B cell (primary cell): ENCODE data around the gene IL15. TPM values are rescaled to one million over a fixed set of nuclear protein-coding genes. Genes with fewer than 3 reads are reported as not detected.

Source experiments
- ATAC-seq: fragments of 200-7000 bp; cut with Tn5 transposase; one replicate; pipeline ENCODE4 v1.10.0; 2021; ENCODE audit warnings: low read depth, mild to moderate bottlenecking, moderate number of reproducible peaks, moderate library complexity
- CTCF ChIA-PET: fragments of 350-600 bp; sonication (Branson Sonifier 250); formaldehyde crosslinking; loops from one replicate; lab custom pipeline; 2021; ENCODE audit warnings: antibody characterized with exemption, inconsistent platforms; lab: Charles Lee
- POLR2A ChIA-PET: fragments of 350-600 bp; sonication (Branson Sonifier 250); formaldehyde crosslinking; loops from one replicate; lab custom pipeline; 2021; ENCODE audit warnings: antibody characterized with exemption; lab: Charles Lee
- DNase-seq: peaks from one replicate; pipeline ENCODE4 v3.0.0; 2013
- H2AFZ ChIP-seq: 2 replicates; pipeline ENCODE4 v1.6.1; 2012; ENCODE audit warnings: mild to moderate bottlenecking, low read depth, low read length; ENCODE audit not compliant: insufficient read depth, poor library complexity, severe bottlenecking
- H3K27ac ChIP-seq, 2 donors: 1 replicate in 1 of 2; 2 replicates in 1 of 2; pipeline ENCODE4 v1.5.1; 2012 to 2013; ENCODE audit warnings: low read length in 2 of 2, mild to moderate bottlenecking in 2 of 2, moderate library complexity in 1 of 2
- H3K27me3 ChIP-seq, 4 experiments: fragments of 200-600 bp in 1 of 4; sonication (generic) in 1 of 4; replicated peaks in 1 of 4; 1 replicate in 2 of 4; 2 replicates in 2 of 4; pipeline versions ENCODE4 v1.6.1 to v1.7.0; 2013 to 2016; ENCODE audit warnings: low read length in 3 of 4, mild to moderate bottlenecking in 2 of 4, mixed read lengths in 1 of 4, moderate library complexity in 1 of 4; ENCODE audit not compliant: insufficient read depth in 4 of 4, control insufficient read depth in 3 of 4; ENCODE audit errors: control extremely low read depth in 1 of 4
- H3K36me3 ChIP-seq, 2 experiments: replicated peaks in 1 of 2; 1 replicate in 1 of 2; 2 replicates in 1 of 2; pipeline versions ENCODE4 v1.6.1 to v1.7.1; 2013; ENCODE audit warnings: low read length in 1 of 2; ENCODE audit not compliant: insufficient read depth in 2 of 2, control insufficient read depth in 1 of 2; ENCODE audit errors: control extremely low read depth in 1 of 2, extremely low read depth in 1 of 2
- H3K4me1 ChIP-seq, 2 donors: fragments of 200-600 bp in 1 of 2; sonication (generic) in 1 of 2; 1 replicate in 1 of 2; 2 replicates in 1 of 2; pipeline versions ENCODE4 v1.5.1 to v1.6.1; 2013 to 2017; ENCODE audit warnings: low read length in 2 of 2; ENCODE audit not compliant: control insufficient read depth in 2 of 2, insufficient read depth in 2 of 2
- H3K4me2 ChIP-seq: replicated peaks from 2 replicates; pipeline ENCODE3; 2012; ENCODE audit warnings: mild to moderate bottlenecking, low read depth, low read length; ENCODE audit not compliant: poor library complexity, severe bottlenecking
- H3K4me3 ChIP-seq, 5 experiments: fragments of 200-600 bp in 1 of 5; sonication (generic) in 1 of 5; 1 replicate in 3 of 5; 2 replicates in 2 of 5; pipeline versions ENCODE4 v1.5.1 to v1.7.0; 2011 to 2016; ENCODE audit warnings: low read length in 4 of 5, mild to moderate bottlenecking in 4 of 5, low read depth in 2 of 5, control low read depth in 1 of 5, moderate library complexity in 1 of 5; ENCODE audit not compliant: insufficient read depth in 1 of 5; ENCODE audit errors: control extremely low read depth in 1 of 5, extremely low read depth in 1 of 5
- H3K79me2 ChIP-seq: fragments of 200-600 bp; sonication (generic); one replicate; pipeline ENCODE4 v1.6.0; 2016; ENCODE audit warnings: low read length; ENCODE audit not compliant: control insufficient read depth, insufficient read depth
- H3K9ac ChIP-seq: fragments of 200-600 bp; sonication (generic); 2 replicates; pipeline ENCODE4 v1.6.1; 2017; ENCODE audit warnings: mild to moderate bottlenecking, low read length, moderate library complexity
- H3K9me3 ChIP-seq, 3 donors: one replicate each; pipeline versions ENCODE4 v1.6.1 to v1.7.1; 2013; ENCODE audit warnings: low read length in 2 of 3; ENCODE audit not compliant: control insufficient read depth in 2 of 3, insufficient read depth in 1 of 3; ENCODE audit errors: control extremely low read depth in 1 of 3
- H4K20me1 ChIP-seq: 2 replicates; pipeline ENCODE4 v1.6.0; 2012; ENCODE audit warnings: mild to moderate bottlenecking, low read length; ENCODE audit not compliant: insufficient read depth, control insufficient read depth, poor library complexity, severe bottlenecking
- H3K27ac Mint-ChIP-seq: one replicate; pipeline ENCODE4 v1.8.0; 2021; ENCODE audit warnings: mixed read lengths
- H3K27me3 Mint-ChIP-seq: one replicate; pipeline ENCODE4 v1.8.0; 2021; ENCODE audit warnings: mixed read lengths
- H3K4me1 Mint-ChIP-seq: one replicate; pipeline ENCODE4 v1.8.0; 2021; ENCODE audit warnings: mixed read lengths
- H3K4me3 Mint-ChIP-seq: one replicate; pipeline ENCODE4 v1.8.0; 2021; ENCODE audit warnings: mixed read lengths
- H3K9me3 Mint-ChIP-seq: one replicate; pipeline ENCODE4 v1.8.0; 2022; ENCODE audit warnings: mixed read lengths; ENCODE audit not compliant: insufficient read depth
- EZH2 ChIP-seq: IDR thresholded peaks from 2 replicates; pipeline ENCODE4 v1.6.1; 2012; ENCODE audit warnings: borderline replicate concordance, low read depth, mild to moderate bottlenecking, moderate library complexity, low read length; ENCODE audit not compliant: insufficient read depth, poor library complexity, severe bottlenecking
- WGBS: methylation state at CpG from one replicate; pipeline ENCODE4 v1.1.5; 2013; ENCODE audit warnings: missing lambda C conversion rate; ENCODE audit not compliant: insufficient coverage; 5-methylcytosine and 5-hydroxymethylcytosine counted together
- intact Hi-C: fragments of 100-400 bp; cut with micrococcal nuclease; formaldehyde crosslinking; loops from one replicate; pipeline ENCODE4 v1.10.0; 2022
- polyA plus RNA-seq: library from polyadenylated mRNA; depleted of rRNA; stranded (reverse); fragments of >200 nt; gene quantifications from 2 replicates; pipeline ENCODE4 v1.2.3, GENCODE V29; 2012
- total RNA-seq, 2 donors: library from RNA; stranded (reverse); fragments of 120-200 nt in 1 of 2; gene quantifications; 1 replicate in 1 of 2; 2 replicates in 1 of 2; pipeline versions ENCODE4 v1.2.3 to v1.2.4, GENCODE V29; 2013 to 2022
- TF ChIP-seq, protein P1 (sequence below): fragments of 200-600 bp; IDR thresholded peaks from one replicate; pipeline ENCODE4 v1.8.0; 2022; ENCODE audit warnings: antibody characterized with exemption, mild to moderate bottlenecking

The IL15 gene
- total and polyA plus RNA-seq, 2 donors (not counting 1 experiment from before 2014, with no cell fraction given): 6.1 to 11.5 TPM

DNA sequence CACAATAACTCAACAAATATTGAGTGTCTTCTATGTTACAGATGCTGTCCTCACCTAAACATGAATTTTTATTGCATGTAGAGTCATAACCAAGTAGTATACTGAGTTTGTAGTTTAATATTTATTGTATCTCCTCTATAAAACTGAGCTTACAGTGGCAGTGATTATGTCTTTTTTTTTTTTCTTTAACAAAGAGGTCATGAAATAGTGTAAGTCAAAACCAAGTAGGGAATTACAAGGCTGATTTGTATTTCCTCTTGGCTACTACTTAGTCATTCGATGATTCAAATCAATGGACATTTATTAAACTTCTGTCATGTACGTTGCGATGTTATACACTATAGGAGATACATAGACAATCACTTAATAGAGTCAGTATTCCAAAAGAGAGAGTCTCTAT is 48.4 kb downstream of the IL15 start:
- intact Hi-C loops: no loop called here
- CTCF ChIA-PET: interaction anchor here (1.6 kb wide), 1 partner anchor 22 kb away, joined by 3 read pairs; no protein-coding TSS in a partner anchor
- Histone ChIP-seq H4K20me1 (no peaks in the 10 kb centered on the region), H3K9ac (no peak overlapping the region), H3K27me3 (no peaks in the 10 kb centered on the region), H3K36me3 (no peaks in the 10 kb centered on the region), H3K4me3 (no peak overlapping the region), H3K79me2 (no peaks in the 10 kb centered on the region), H2AFZ (no peak overlapping the region), H3K4me2 (no peak overlapping the region), H3K4me1 (peaks cover 4 to 6% of the 10 kb centered on the region in 2 donors), H3K27ac (no peak overlapping the region), H3K9me3 (no peaks in the 10 kb centered on the region)
- Mint-ChIP-seq H3K27me3 (no peaks in the 10 kb centered on the region), H3K9me3 (no peaks in the 10 kb centered on the region), H3K4me3 (no peak overlapping the region), H3K4me1 (peaks cover 6% of the 10 kb centered on the region), H3K27ac (no peak overlapping the region)
- DNase-seq (no peak), ATAC-seq (no peak)
- POLR2A ChIA-PET: no interaction called here
- TF ChIP-seq, protein P1, sequence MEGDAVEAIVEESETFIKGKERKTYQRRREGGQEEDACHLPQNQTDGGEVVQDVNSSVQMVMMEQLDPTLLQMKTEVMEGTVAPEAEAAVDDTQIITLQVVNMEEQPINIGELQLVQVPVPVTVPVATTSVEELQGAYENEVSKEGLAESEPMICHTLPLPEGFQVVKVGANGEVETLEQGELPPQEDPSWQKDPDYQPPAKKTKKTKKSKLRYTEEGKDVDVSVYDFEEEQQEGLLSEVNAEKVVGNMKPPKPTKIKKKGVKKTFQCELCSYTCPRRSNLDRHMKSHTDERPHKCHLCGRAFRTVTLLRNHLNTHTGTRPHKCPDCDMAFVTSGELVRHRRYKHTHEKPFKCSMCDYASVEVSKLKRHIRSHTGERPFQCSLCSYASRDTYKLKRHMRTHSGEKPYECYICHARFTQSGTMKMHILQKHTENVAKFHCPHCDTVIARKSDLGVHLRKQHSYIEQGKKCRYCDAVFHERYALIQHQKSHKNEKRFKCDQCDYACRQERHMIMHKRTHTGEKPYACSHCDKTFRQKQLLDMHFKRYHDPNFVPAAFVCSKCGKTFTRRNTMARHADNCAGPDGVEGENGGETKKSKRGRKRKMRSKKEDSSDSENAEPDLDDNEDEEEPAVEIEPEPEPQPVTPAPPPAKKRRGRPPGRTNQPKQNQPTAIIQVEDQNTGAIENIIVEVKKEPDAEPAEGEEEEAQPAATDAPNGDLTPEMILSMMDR: no peak
- TF ChIP-seq EZH2: no peak
- WGBS: no CpG with 5 or more reads among the region's 3 CpGs

DNA sequence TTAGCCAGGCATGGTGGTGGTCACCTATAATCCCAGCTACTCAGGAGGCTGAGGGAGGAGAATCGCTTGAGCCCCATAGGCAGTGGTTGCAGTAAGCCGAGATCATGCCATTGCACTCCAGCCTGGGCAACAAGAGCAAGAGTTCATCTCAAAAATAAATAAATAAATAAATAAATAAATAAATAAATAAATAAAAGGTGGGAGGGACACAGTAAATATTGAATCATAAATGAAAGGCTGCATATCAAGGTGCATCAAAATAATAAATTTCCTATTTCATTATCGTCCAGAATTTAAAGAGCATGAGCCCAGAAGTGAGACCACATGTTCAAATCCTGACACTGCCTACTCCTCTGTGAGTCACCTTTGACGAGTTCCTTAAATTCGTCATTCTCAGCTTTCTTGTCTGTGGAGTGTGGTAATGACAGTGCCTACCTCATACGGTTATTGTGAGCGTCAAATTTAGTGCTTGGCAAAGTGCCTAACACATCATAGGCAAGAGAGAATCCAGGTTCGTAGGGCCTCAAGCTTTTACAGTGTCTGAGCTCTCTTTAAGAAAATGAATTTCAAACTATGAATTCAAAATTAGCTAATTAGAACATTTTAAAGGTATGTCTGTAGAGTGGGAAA is 49.9 kb downstream of the IL15 start:
- DNase-seq (no peak), ATAC-seq (no peak)
- H3K27ac ChIP-seq: no peak overlapping the region
- no peak overlapping the region for H3K4me2 ChIP-seq
- intact Hi-C loops: no loop called here
- POLR2A ChIA-PET: no interaction called here
- H3K4me1 ChIP-seq: no peaks in the 10 kb centered on the region
- Mint-ChIP-seq H3K27ac (no peak overlapping the region), H3K4me1 (no peaks in the 10 kb centered on the region), H3K9me3 (no peaks in the 10 kb centered on the region), H3K4me3 (no peak overlapping the region), H3K27me3 (no peaks in the 10 kb centered on the region)
- TF ChIP-seq, protein P1: no peak
- TF ChIP-seq EZH2: no peak
- H3K4me3 ChIP-seq: no peak overlapping the region
- H2AFZ ChIP-seq: no peak overlapping the region
- H3K36me3 ChIP-seq: no peaks in the 10 kb centered on the region
- no peaks in the 10 kb centered on the region for H3K9me3 ChIP-seq
- WGBS: 100% methylated on average over 2 of the region's 8 CpGs
- CTCF ChIA-PET: no interaction called here
- no peak overlapping the region for H3K9ac ChIP-seq
- no peaks in the 10 kb centered on the region for H3K79me2 ChIP-seq
- H4K20me1 ChIP-seq: no peaks in the 10 kb centered on the region
- no peaks in the 10 kb centered on the region for H3K27me3 ChIP-seq
